Erythroblast (primary cell): ENCODE measurements around the gene TBC1D1.

Source experiments
- GATA1 ChIP-seq: IDR thresholded peaks from 2 replicates; pipeline ENCODE4 v1.6.1; 2011; ENCODE audit warnings: low read depth, mild to moderate bottlenecking, control low read depth, low read length, moderate library complexity
- POLR2A ChIP-seq: IDR thresholded peaks from 2 replicates; pipeline ENCODE4 v1.6.1; 2011; ENCODE audit warnings: mild to moderate bottlenecking, low read length

DNA sequence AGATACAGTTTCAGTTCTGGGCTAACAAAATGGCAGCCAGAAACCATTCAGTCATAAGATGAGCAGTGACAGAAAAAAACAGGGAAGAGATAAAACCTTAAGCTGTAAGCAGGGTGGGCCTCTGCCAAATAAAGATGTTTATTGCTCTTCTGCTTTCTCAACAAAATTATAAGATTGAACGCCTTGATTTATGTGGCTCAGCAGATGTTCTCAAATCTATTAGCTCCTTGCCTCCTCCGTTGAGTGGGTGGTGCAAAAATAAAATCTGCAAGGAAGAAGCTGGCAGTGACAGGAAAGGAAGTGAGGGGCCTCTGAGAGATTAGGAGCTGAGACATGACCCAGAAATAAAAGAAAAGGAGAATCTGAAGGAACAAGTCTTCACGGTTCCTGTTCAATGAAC lies 275.9 kb downstream of the TBC1D1 start:
- TF ChIP-seq POLR2A (no peak), GATA1 (no peak)
